WTC11 (cell line): ENCODE measurements around the gene NPHS1. TPM values are rescaled to one million over a fixed set of nuclear protein-coding genes. Genes with fewer than 3 reads are reported as not detected.

Source experiments
- ATAC-seq: fragments of 200-7000 bp; cut with Tn5 transposase; 2 replicates; pipeline ENCODE4 v1.10.0; 2021; ENCODE audit warnings: mild to moderate bottlenecking, moderate library complexity
- CTCF ChIA-PET: fragments of 300-600 bp; sonication (Branson Sonifier 250); formaldehyde crosslinking; loops from one replicate; lab custom pipeline; 2021; ENCODE audit warnings: antibody characterized with exemption; lab: Charles Lee
- POLR2A ChIA-PET: fragments of 350-600 bp; sonication (Branson Sonifier 250); formaldehyde crosslinking; loops from one replicate; lab custom pipeline; 2021; ENCODE audit warnings: antibody characterized with exemption; lab: Charles Lee
- DNase-seq: peaks from one replicate; pipeline ENCODE4 v3.0.0; 2021; ENCODE audit warnings: low spot score
- H3K27ac Mint-ChIP-seq: 2 replicates; pipeline ENCODE4 v1.8.0; 2021; ENCODE audit warnings: mixed read lengths
- H3K27me3 Mint-ChIP-seq: 2 replicates; pipeline ENCODE4 v1.8.0; 2021; ENCODE audit warnings: low read depth, mild to moderate bottlenecking, moderate library complexity, mixed read lengths
- H3K36me3 Mint-ChIP-seq: 2 replicates; pipeline ENCODE4 v1.8.0; 2021; ENCODE audit warnings: mixed read lengths
- H3K4me1 Mint-ChIP-seq: 2 replicates; pipeline ENCODE4 v1.8.0; 2022; ENCODE audit warnings: mixed read lengths
- H3K4me3 Mint-ChIP-seq: 2 replicates; pipeline ENCODE4 v1.8.0; 2021; ENCODE audit warnings: mild to moderate bottlenecking, moderate library complexity, mixed read lengths
- H3K9me3 Mint-ChIP-seq: 2 replicates; pipeline ENCODE4 v1.8.0; 2021; ENCODE audit warnings: mixed read lengths
- AFF4 ChIP-seq: sonication (generic); formaldehyde crosslinking; IDR thresholded peaks from 2 replicates; pipeline ENCODE4 v1.8.1; 2023; ENCODE audit warnings: mild to moderate bottlenecking, missing genetic modification reagents, borderline replicate concordance
- ATF1 ChIP-seq: sonication (generic); formaldehyde crosslinking; IDR thresholded peaks from 2 replicates; pipeline ENCODE4 v1.8.1; 2023; ENCODE audit warnings: mild to moderate bottlenecking, moderate library complexity, missing genetic modification reagents
- CREM ChIP-seq: sonication (generic); formaldehyde crosslinking; IDR thresholded peaks from 2 replicates; pipeline ENCODE4 v1.8.1; 2022; ENCODE audit warnings: mild to moderate bottlenecking, missing genetic modification reagents, moderate library complexity
- CTCF ChIP-seq: fragments of 200-600 bp; IDR thresholded peaks from 2 replicates; pipeline ENCODE4 v1.8.0; 2022; ENCODE audit warnings: antibody characterized with exemption
- ELF4 ChIP-seq: sonication (generic); formaldehyde crosslinking; IDR thresholded peaks from 2 replicates; pipeline ENCODE4 v1.8.1; 2022; ENCODE audit warnings: low read depth, mild to moderate bottlenecking, moderate library complexity, missing genetic modification reagents
- ESRRA ChIP-seq: sonication (generic); formaldehyde crosslinking; IDR thresholded peaks from 2 replicates; pipeline ENCODE4 v1.8.1; 2022; ENCODE audit warnings: mild to moderate bottlenecking, missing genetic modification reagents, borderline replicate concordance
- FOXP4 ChIP-seq: sonication (generic); formaldehyde crosslinking; IDR thresholded peaks from 2 replicates; pipeline ENCODE4 v1.8.0; 2022; ENCODE audit warnings: mild to moderate bottlenecking, missing genetic modification reagents
- GRHL2 ChIP-seq: fragments of 250-450 bp; sonication (Bioruptor Pico); IDR thresholded peaks from 2 replicates; pipeline ENCODE4 v1.8.0; 2022; ENCODE audit warnings: mild to moderate bottlenecking, moderate library complexity; ENCODE audit not compliant: insufficient replicate concordance, severe bottlenecking
- GTF2I ChIP-seq: fragments of 250-450 bp; sonication (Bioruptor Pico); conservative IDR thresholded peaks from 2 replicates; pipeline ENCODE4 v1.4.0; 2021; ENCODE audit warnings: mild to moderate bottlenecking
- KAT7 ChIP-seq: sonication (generic); formaldehyde crosslinking; IDR thresholded peaks from 2 replicates; pipeline ENCODE4 v1.8.1; 2023; ENCODE audit warnings: missing genetic modification reagents, mild to moderate bottlenecking, borderline replicate concordance
- MXD4 ChIP-seq: fragments of 250-450 bp; sonication (Bioruptor Pico); IDR thresholded peaks from 2 replicates; pipeline ENCODE4 v1.8.0; 2021; ENCODE audit warnings: mild to moderate bottlenecking, moderate library complexity, borderline replicate concordance
- NFYB ChIP-seq: sonication (generic); formaldehyde crosslinking; conservative IDR thresholded peaks from 2 replicates; pipeline ENCODE4 v1.8.0; 2022; ENCODE audit warnings: low read depth, missing genetic modification reagents
- NR1H2 ChIP-seq: sonication (generic); formaldehyde crosslinking; IDR thresholded peaks from 2 replicates; pipeline ENCODE4 v1.9.0; 2021; ENCODE audit warnings: mild to moderate bottlenecking, moderate library complexity, missing genetic modification reagents
- SP1 ChIP-seq: sonication (generic); formaldehyde crosslinking; conservative IDR thresholded peaks from 2 replicates; pipeline ENCODE4 v1.8.1; 2022; ENCODE audit warnings: missing genetic modification reagents
- TCF7 ChIP-seq: sonication (generic); formaldehyde crosslinking; IDR thresholded peaks from 2 replicates; pipeline ENCODE4 v1.8.0; 2022; ENCODE audit warnings: mild to moderate bottlenecking, low read depth, missing genetic modification reagents, moderate library complexity
- TEAD4 ChIP-seq: sonication (generic); formaldehyde crosslinking; IDR thresholded peaks from 2 replicates; pipeline ENCODE4 v1.8.0; 2022; ENCODE audit warnings: mild to moderate bottlenecking, missing genetic modification reagents
- USF2 ChIP-seq: sonication (generic); formaldehyde crosslinking; IDR thresholded peaks from 2 replicates; pipeline ENCODE4 v1.8.1; 2023; ENCODE audit warnings: mild to moderate bottlenecking, missing genetic modification reagents, moderate library complexity
- ZNF121 ChIP-seq: sonication (generic); formaldehyde crosslinking; IDR thresholded peaks from 2 replicates; pipeline ENCODE4 v1.8.0; 2023; ENCODE audit warnings: missing genetic modification reagents
- ZNF396 ChIP-seq: fragments of 250-450 bp; sonication (Bioruptor Pico); IDR thresholded peaks from 2 replicates; pipeline ENCODE4 v1.8.0; 2021; ENCODE audit warnings: mild to moderate bottlenecking, moderate library complexity, borderline replicate concordance
- total RNA-seq: library from RNA; stranded (reverse); gene quantifications from 3 replicates; pipeline ENCODE4 v1.2.3, GENCODE V29; 2021
- TF ChIP-seq, protein P1 (sequence below): sonication (generic); formaldehyde crosslinking; IDR thresholded peaks from 2 replicates; pipeline ENCODE4 v1.8.1; 2023; ENCODE audit warnings: mild to moderate bottlenecking, missing genetic modification reagents
- TF ChIP-seq, protein P2 (sequence below): fragments of 250-450 bp; sonication (Bioruptor Pico); IDR thresholded peaks from 2 replicates; pipeline ENCODE4 v1.9.0; 2021; ENCODE audit warnings: mild to moderate bottlenecking

The NPHS1 gene
- total RNA-seq, 1 experiment from 2014 or later, result 0.61 TPM

DNA sequence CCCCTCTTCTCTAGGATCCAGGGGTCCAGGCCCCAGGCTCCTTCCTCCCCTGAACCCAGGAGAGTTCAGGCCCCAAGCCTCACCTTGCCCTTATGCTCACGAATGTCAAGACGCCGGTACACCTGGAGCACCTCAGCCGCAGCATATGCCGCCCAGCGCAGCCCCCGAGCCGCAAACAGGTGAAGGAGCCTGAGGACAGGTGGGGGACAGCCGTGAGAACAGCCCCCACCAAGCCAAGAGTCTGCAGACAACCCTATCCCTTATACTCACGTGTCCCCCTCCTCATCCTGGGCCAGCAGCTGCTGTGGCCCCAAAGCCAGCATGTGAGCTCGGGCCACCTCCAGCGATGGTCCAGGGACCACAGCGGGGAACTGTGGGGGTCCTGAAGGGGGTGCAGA, 44.3 kb upstream of the NPHS1 start:
- CTCF ChIA-PET, result no interaction called here
- Mint-ChIP-seq H3K4me1 (peaks cover under 1% of the 10 kb centered on the region; the same call in 1 of the 2 replicates), H3K27me3 (no peaks in the 10 kb centered on the region; the same call in 1 of the 2 replicates), H3K4me3 (no peak overlapping the region), H3K27ac (no peak overlapping the region), H3K36me3 (peaks cover 36% of the 10 kb centered on the region), H3K9me3 (no peaks in the 10 kb centered on the region)
- ATAC-seq (no peak), DNase-seq (no peak)
- no peak for TF ChIP-seq TEAD4 (CRISPR knock-in tag)
- no peak for TF ChIP-seq ELF4 (CRISPR knock-in tag)
- TF ChIP-seq USF2 (CRISPR knock-in tag), result no peak
- no peak for TF ChIP-seq GRHL2 (CRISPR knock-in tag)
- POLR2A ChIA-PET, result no interaction called here

- ChIA-PET CTCF (no interaction called here), POLR2A (no interaction called here)
- Mint-ChIP-seq H3K27ac (no peak overlapping the region), H3K4me1 (no peaks in the 10 kb centered on the region; the same call in 1 of the 2 replicates), H3K9me3 (no peaks in the 10 kb centered on the region), H3K36me3 (peaks cover 38% of the 10 kb centered on the region), H3K4me3 (no peak overlapping the region), H3K27me3 (no peaks in the 10 kb centered on the region; the same call in 1 of the 2 replicates)
- TF ChIP-seq, protein P1, sequence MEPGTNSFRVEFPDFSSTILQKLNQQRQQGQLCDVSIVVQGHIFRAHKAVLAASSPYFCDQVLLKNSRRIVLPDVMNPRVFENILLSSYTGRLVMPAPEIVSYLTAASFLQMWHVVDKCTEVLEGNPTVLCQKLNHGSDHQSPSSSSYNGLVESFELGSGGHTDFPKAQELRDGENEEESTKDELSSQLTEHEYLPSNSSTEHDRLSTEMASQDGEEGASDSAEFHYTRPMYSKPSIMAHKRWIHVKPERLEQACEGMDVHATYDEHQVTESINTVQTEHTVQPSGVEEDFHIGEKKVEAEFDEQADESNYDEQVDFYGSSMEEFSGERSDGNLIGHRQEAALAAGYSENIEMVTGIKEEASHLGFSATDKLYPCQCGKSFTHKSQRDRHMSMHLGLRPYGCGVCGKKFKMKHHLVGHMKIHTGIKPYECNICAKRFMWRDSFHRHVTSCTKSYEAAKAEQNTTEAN (CRISPR knock-in tag), result no peak
- TF ChIP-seq TCF7 (CRISPR knock-in tag), result no peak
- no peak for TF ChIP-seq NR1H2 (CRISPR knock-in tag)
- no peak for TF ChIP-seq GTF2I (CRISPR knock-in tag)
- TF ChIP-seq CTCF, result no peak
- TF ChIP-seq, protein P2, sequence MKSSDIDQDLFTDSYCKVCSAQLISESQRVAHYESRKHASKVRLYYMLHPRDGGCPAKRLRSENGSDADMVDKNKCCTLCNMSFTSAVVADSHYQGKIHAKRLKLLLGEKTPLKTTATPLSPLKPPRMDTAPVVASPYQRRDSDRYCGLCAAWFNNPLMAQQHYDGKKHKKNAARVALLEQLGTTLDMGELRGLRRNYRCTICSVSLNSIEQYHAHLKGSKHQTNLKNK (CRISPR knock-in tag), result no peak
- no peak for TF ChIP-seq ATF1 (CRISPR knock-in tag)
- TF ChIP-seq NFYB (CRISPR knock-in tag), result no peak
- TF ChIP-seq USF2 (CRISPR knock-in tag), result no peak
- TF ChIP-seq ESRRA, result no peak
- no peak for TF ChIP-seq AFF4 (CRISPR knock-in tag)
- TF ChIP-seq CREM, result no peak
- no peak for TF ChIP-seq KAT7 (CRISPR knock-in tag)
- TF ChIP-seq ZNF121 (CRISPR knock-in tag), result no peak
- no peak for TF ChIP-seq FOXP4 (CRISPR knock-in tag)
- TF ChIP-seq ZNF396, result no peak
- TF ChIP-seq SP1 (CRISPR knock-in tag), result no peak
- TF ChIP-seq MXD4 (CRISPR knock-in tag), result no peak
- no peak for ATAC-seq
- DNase-seq, result no peak
Measured at GRCh38 chr19:35895911-35896642, 43.8 kb upstream of the NPHS1 start.
